ENCODE results near the gene PTGR1. TPM values are rescaled to one million over a fixed set of nuclear protein-coding genes. Genes with fewer than 3 reads are reported as not detected.

The PTGR1 gene
- total and polyA plus RNA-seq, 2 donors, result 60.1 to 81.2 TPM

DNA sequence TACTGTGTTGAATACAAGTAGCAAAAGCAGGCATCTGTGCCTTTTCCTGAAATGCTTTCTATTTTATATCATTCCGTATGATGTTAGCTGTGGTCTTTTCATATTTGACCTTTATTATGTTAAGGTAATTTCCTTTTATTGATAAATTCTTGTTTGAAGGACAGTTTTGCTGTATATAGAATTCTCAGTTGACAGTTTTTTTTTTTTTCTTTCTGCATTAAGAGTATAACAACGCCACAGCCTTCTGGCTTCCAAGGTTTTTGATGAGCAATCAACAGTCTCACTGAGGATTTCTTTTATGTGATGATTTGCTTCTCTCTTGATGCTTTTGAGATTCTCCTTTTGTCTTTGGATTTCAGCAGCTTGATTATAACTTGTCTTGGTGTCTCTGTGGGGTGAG, 50.8 kb downstream of the PTGR1 start:
- Histone ChIP-seq H3K4me3 (ENCODE audit: low read depth, low read length) (no peak overlapping the region), H3K4me1 (ENCODE audit: insufficient read depth) (no peaks in the 10 kb centered on the region), H3K27ac (ENCODE audit: low read depth) (no peak overlapping the region), H3K36me3 (ENCODE audit: insufficient read depth) (peaks cover under 1% of the 10 kb centered on the region)
- DNase-seq (ENCODE audit: extremely low spot score), result no peak
- 97% methylated on average over 2 of the region's 2 CpGs for WGBS

GRCh38 chr9:111542497-111543254, 56.8 kb downstream of the PTGR1 start:
- no peak overlapping the region for H3K4me3 ChIP-seq (ENCODE audit: low read depth, low read length)
- H3K4me1 ChIP-seq (ENCODE audit: insufficient read depth), result no peaks in the 10 kb centered on the region
- no peak overlapping the region for H3K27ac ChIP-seq (ENCODE audit: low read depth)
- no peak for DNase-seq (ENCODE audit: extremely low spot score)
- WGBS, result 96% methylated on average over 11 of the region's 11 CpGs
- H3K36me3 ChIP-seq (ENCODE audit: insufficient read depth), result peaks cover 6% of the 10 kb centered on the region

- H3K4me1 ChIP-seq (ENCODE audit: insufficient read depth), result no peaks in the 10 kb centered on the region
- peaks cover 8% of the 10 kb centered on the region for H3K36me3 ChIP-seq (ENCODE audit: insufficient read depth)
- H3K4me3 ChIP-seq (ENCODE audit: low read depth, low read length), result no peak overlapping the region
- 91% methylated on average over 5 of the region's 5 CpGs for WGBS
- no peak overlapping the region for H3K27ac ChIP-seq (ENCODE audit: low read depth)
- DNase-seq (ENCODE audit: extremely low spot score), result no peak
Observed at GRCh38 chr9:111533099-111533790, 66.2 kb downstream of the PTGR1 start.

- WGBS, result 86% methylated on average over 4 of the region's 4 CpGs
- no peak overlapping the region for H3K4me3 ChIP-seq (ENCODE audit: low read depth, low read length)
- no peak for DNase-seq (ENCODE audit: extremely low spot score)
- H3K27ac ChIP-seq (ENCODE audit: low read depth), result no peak overlapping the region
- H3K4me1 ChIP-seq (ENCODE audit: insufficient read depth), result no peaks in the 10 kb centered on the region
- peaks cover 6% of the 10 kb centered on the region for H3K36me3 ChIP-seq (ENCODE audit: insufficient read depth)
Observed at GRCh38 chr9:111531716-111532115, 67.7 kb downstream of the PTGR1 start.

DNA sequence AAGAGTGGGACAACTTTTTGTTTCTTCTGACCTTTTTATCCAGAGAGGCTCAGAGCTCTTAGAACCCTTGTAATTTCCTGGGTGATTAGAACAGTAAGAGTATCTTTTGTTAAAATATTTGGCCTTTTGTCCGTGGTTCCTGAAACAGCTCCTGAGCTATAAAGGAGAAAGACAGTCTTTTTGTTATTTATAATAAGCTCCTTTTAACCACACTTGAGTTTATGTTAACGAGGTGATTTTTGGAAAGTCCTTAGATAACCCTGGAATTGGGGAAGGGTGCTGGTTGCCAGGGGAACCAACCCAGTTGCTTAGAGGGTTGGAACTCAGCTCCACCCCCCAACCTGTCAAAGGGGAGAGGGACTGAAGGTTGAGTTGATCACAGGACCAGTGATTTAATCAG, 69.7 kb downstream of the PTGR1 start:
- DNase-seq (ENCODE audit: extremely low spot score), result no peak
- H3K36me3 ChIP-seq (ENCODE audit: insufficient read depth), result peaks cover 4% of the 10 kb centered on the region
- 34% methylated on average over 2 of the region's 2 CpGs for WGBS

GRCh38 chr9:111527347-111527746, 72.1 kb downstream of the PTGR1 start:
- WGBS, result 94% methylated on average over 2 of the region's 2 CpGs
- H3K36me3 ChIP-seq (ENCODE audit: insufficient read depth), result no peaks in the 10 kb centered on the region
- H3K4me3 ChIP-seq (ENCODE audit: low read depth, low read length), result no peak overlapping the region
- no peaks in the 10 kb centered on the region for H3K4me1 ChIP-seq (ENCODE audit: insufficient read depth)
- no peak for DNase-seq (ENCODE audit: extremely low spot score)
- no peak overlapping the region for H3K27ac ChIP-seq (ENCODE audit: low read depth)

More for the DNA sequence above, 69.7 kb downstream of the PTGR1 start:
- Histone ChIP-seq H3K27ac (ENCODE audit: low read depth) (no peak overlapping the region), H3K4me1 (ENCODE audit: insufficient read depth) (no peaks in the 10 kb centered on the region), H3K4me3 (ENCODE audit: low read depth, low read length) (no peak overlapping the region)

- under 1% methylated on average over 66 of the region's 66 CpGs for WGBS
- H3K4me3 ChIP-seq (ENCODE audit: low read depth, low read length), result peak within 1 kb of the TSS; percentile 78
- DNase-seq (ENCODE audit: extremely low spot score), result peak; percentile 70
- H3K4me1 ChIP-seq (ENCODE audit: insufficient read depth), result no peaks in the 10 kb centered on the region
- H3K27ac ChIP-seq (ENCODE audit: low read depth), result no peak within 1 kb of the TSS
- H3K36me3 ChIP-seq (ENCODE audit: insufficient read depth), result no peaks in the 10 kb centered on the region
Observed at GRCh38 chr9:111525056-111525977, 74.1 kb downstream of the PTGR1 start, which contains the start of gene ZNF483. Gene ZNF483 (plus strand): TSS chr9:111525179. CDS start chr9:111527396, 2,217 bp downstream.

DNA sequence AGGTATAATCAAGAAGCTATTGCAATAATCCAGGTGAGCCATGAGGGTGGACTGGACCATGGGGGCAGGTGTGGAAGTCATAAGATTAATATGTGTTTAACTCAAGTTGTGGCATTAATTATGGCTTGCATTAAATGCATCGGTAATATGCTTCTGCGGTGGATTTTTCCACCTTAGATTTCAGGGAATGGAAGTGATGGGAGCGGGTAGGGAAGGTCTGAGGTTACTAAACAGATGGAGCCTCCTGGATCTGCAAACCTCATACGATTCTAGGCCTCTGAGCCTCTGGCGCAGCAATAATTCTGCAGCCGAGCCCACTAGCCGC, 74.8 kb downstream of the PTGR1 start:
- WGBS, result 27% methylated on average over 7 of the region's 7 CpGs
- Histone ChIP-seq H3K36me3 (ENCODE audit: insufficient read depth) (no peaks in the 10 kb centered on the region), H3K4me1 (ENCODE audit: insufficient read depth) (no peaks in the 10 kb centered on the region), H3K27ac (ENCODE audit: low read depth) (no peak overlapping the region), H3K4me3 (ENCODE audit: low read depth, low read length) (peak overlapping the region; percentile 78)
- DNase-seq (ENCODE audit: extremely low spot score), result no peak

DNA sequence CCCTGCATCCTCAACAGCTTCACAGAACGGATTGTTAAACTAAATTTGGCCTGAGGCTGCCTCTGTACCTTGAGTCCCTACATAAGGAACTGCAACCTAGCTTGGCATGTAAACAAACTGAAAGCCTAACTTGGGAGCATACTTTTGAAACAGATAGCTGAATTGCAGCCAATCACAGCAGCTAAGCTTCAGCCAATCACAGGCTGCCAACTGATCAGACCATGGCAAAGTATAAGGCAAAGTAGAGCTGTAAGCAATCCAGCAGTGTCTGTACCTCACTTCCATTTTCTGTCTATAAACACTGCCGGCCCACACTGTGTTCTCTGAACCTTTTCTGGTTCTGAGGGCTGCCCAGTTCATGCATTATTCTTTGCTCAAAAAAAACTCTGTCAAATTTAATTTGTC, 83.4 kb downstream of the PTGR1 start:
- Histone ChIP-seq H3K4me3 (ENCODE audit: low read depth, low read length) (no peak overlapping the region), H3K27ac (ENCODE audit: low read depth) (no peak overlapping the region), H3K4me1 (ENCODE audit: insufficient read depth) (no peaks in the 10 kb centered on the region), H3K36me3 (ENCODE audit: insufficient read depth) (no peaks in the 10 kb centered on the region)
- DNase-seq (ENCODE audit: extremely low spot score), result no peak
- WGBS, result 57% methylated on average over 2 of the region's 2 CpGs

GRCh38 chr9:111514967-111515366, 84.5 kb downstream of the PTGR1 start:
- Histone ChIP-seq H3K4me1 (ENCODE audit: insufficient read depth) (no peaks in the 10 kb centered on the region), H3K36me3 (ENCODE audit: insufficient read depth) (no peaks in the 10 kb centered on the region), H3K4me3 (ENCODE audit: low read depth, low read length) (no peak overlapping the region), H3K27ac (ENCODE audit: low read depth) (no peak overlapping the region)
- no peak for DNase-seq (ENCODE audit: extremely low spot score)

Other genes starting within 250 kb of the PTGR1 start
- 100 TPM for gene ECPAS, start 115.3 kb downstream of the PTGR1 start, total RNA-seq
- 32.7 TPM for gene ECPAS, start 115.3 kb downstream of the PTGR1 start, polyA plus RNA-seq
- gene ZNF483, start 74.5 kb downstream of the PTGR1 start, total RNA-seq, result 19.0 TPM
- 0.94 TPM for gene ZNF483, start 74.5 kb downstream of the PTGR1 start, polyA plus RNA-seq
- gene DNAJC25, start 31.7 kb upstream of the PTGR1 start, total RNA-seq, result 10.3 TPM
- gene DNAJC25, start 31.7 kb upstream of the PTGR1 start, polyA plus RNA-seq, result 8.3 TPM
- 90.4 TPM for gene GNG10, start 62.0 kb upstream of the PTGR1 start, total RNA-seq
- 45.0 TPM for gene GNG10, start 62.0 kb upstream of the PTGR1 start, polyA plus RNA-seq
- gene SHOC1, start 195.3 kb upstream of the PTGR1 start, total RNA-seq, result not detected
- 0.05 TPM for gene SHOC1, start 195.3 kb upstream of the PTGR1 start, polyA plus RNA-seq

Measured in urinary bladder (tissue), 4 donors.